Measurements from ENCODE around the gene PPP6R2.

Gene PPP6R2

GRCh38 chr22:50317674-50318073 is 25.5 kb upstream of the PPP6R2 start:
- no peak for TF ChIP-seq CTCF (IDR thresholded peaks at IDR 0.05)

- TF ChIP-seq CTCF (IDR thresholded peaks at IDR 0.05): no peak
Observed at GRCh38 chr22:50318356-50318697, 24.8 kb upstream of the PPP6R2 start.

GRCh38 chr22:50318698-50319411 is 24.3 kb upstream of the PPP6R2 start:
- no peak for TF ChIP-seq CTCF (IDR thresholded peaks at IDR 0.05)

GRCh38 chr22:50319503-50319951 is 23.6 kb upstream of the PPP6R2 start:
- TF ChIP-seq CTCF (IDR thresholded peaks at IDR 0.05): no peak

- TF ChIP-seq CTCF (IDR thresholded peaks at IDR 0.05): no peak
Observed at GRCh38 chr22:50320116-50320515, 23.0 kb upstream of the PPP6R2 start.

GRCh38 chr22:50320671-50321325 is 22.3 kb upstream of the PPP6R2 start:
- TF ChIP-seq CTCF (IDR thresholded peaks at IDR 0.05): no peak

- no peak for TF ChIP-seq CTCF (IDR thresholded peaks at IDR 0.05)
Observed at GRCh38 chr22:50323900-50324299, 19.2 kb upstream of the PPP6R2 start.
